ENCODE measurements around the gene CLMP. TPM values are rescaled to one million over a fixed set of nuclear protein-coding genes. Genes with fewer than 3 reads are reported as not detected.

Gene CLMP
- total and polyA plus RNA-seq, 4 donors, result 0.12 to 1.3 (median 0.35) TPM

DNA sequence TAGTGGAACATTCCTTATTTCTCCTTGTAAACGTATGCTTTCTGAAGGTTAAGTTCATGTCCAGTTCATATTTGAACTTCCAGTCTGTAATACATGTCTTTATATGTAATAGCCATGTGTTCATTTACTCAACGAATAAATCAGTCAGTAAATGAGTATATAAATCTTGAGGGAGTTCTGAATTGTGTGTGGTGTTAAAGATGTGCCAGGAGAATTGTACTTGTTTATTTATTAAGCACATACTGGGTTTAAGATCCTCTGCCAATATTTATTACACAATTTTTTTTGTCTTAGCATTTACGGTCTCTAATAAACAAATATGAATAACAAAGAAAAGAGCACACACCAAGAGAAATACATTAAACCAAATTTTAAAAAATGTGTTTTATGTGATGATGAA lies 26.5 kb upstream of the CLMP start:
- H3K27ac ChIP-seq (ENCODE audit: low read depth in 1 of 2, low read length in 2 of 2), result no peak overlapping the region
- H3K9me3 ChIP-seq (ENCODE audit: control insufficient read depth in 4 of 4, low read length in 3 of 4), result peaks cover 0 to 8% (median 2%) of the 10 kb centered on the region in 4 donors
- no peaks in the 10 kb centered on the region for H3K36me3 ChIP-seq (ENCODE audit: control insufficient read depth in 4 of 4, insufficient read depth in 3 of 4, low read depth in 1 of 4, low read length in 3 of 4)
- H3K4me3 ChIP-seq (ENCODE audit: low read depth in 1 of 3, low read length in 3 of 3), result no peak overlapping the region
- H3K9ac ChIP-seq (ENCODE audit: low read depth in 1 of 2, low read length in 2 of 2), result no peak overlapping the region
- peaks cover 0 to 2% (median 0%) of the 10 kb centered on the region in 4 donors for H3K27me3 ChIP-seq (ENCODE audit: control insufficient read depth in 4 of 4, insufficient read depth in 4 of 4, low read length in 3 of 4)
- no peak for DNase-seq (ENCODE audit: low spot score)
- no peak for TF ChIP-seq RAD21 (IDR thresholded peaks at IDR 0.05)
- TF ChIP-seq SP1 (IDR thresholded peaks at IDR 0.05), result no peak
- TF ChIP-seq, protein P1, sequence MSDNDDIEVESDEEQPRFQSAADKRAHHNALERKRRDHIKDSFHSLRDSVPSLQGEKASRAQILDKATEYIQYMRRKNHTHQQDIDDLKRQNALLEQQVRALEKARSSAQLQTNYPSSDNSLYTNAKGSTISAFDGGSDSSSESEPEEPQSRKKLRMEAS (IDR thresholded peaks at IDR 0.05), result no peak
- no peak for TF ChIP-seq HNF4G (IDR thresholded peaks at IDR 0.05)
- TF ChIP-seq, protein P2, sequence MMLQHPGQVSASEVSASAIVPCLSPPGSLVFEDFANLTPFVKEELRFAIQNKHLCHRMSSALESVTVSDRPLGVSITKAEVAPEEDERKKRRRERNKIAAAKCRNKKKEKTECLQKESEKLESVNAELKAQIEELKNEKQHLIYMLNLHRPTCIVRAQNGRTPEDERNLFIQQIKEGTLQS (IDR thresholded peaks at IDR 0.05), result no peak
- TF ChIP-seq EGR1 (IDR thresholded peaks at IDR 0.05; ENCODE audit: low read depth in 2 of 2), result no peak
- TF ChIP-seq, protein P3, sequence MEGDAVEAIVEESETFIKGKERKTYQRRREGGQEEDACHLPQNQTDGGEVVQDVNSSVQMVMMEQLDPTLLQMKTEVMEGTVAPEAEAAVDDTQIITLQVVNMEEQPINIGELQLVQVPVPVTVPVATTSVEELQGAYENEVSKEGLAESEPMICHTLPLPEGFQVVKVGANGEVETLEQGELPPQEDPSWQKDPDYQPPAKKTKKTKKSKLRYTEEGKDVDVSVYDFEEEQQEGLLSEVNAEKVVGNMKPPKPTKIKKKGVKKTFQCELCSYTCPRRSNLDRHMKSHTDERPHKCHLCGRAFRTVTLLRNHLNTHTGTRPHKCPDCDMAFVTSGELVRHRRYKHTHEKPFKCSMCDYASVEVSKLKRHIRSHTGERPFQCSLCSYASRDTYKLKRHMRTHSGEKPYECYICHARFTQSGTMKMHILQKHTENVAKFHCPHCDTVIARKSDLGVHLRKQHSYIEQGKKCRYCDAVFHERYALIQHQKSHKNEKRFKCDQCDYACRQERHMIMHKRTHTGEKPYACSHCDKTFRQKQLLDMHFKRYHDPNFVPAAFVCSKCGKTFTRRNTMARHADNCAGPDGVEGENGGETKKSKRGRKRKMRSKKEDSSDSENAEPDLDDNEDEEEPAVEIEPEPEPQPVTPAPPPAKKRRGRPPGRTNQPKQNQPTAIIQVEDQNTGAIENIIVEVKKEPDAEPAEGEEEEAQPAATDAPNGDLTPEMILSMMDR (IDR thresholded peaks at IDR 0.05; ENCODE audit: low read depth, low read length, missing input control), result no peak
- no peak for TF ChIP-seq FOXA1 (IDR thresholded peaks at IDR 0.05)
- TF ChIP-seq RXRA (IDR thresholded peaks at IDR 0.05), result no peak
- TF ChIP-seq JUND (IDR thresholded peaks at IDR 0.05), result no peak
- TF ChIP-seq TAF1 (conservative IDR thresholded peaks at IDR 0.05), result no peak
- no peak for TF ChIP-seq YY1 (IDR thresholded peaks at IDR 0.05)
- no peak for TF ChIP-seq HNF4A (conservative IDR thresholded peaks at IDR 0.05)
- TF ChIP-seq FOXA2 (IDR thresholded peaks at IDR 0.05), result no peak
- no peak for TF ChIP-seq GABPA (IDR thresholded peaks at IDR 0.05 in 1 of 2, conservative IDR thresholded peaks at IDR 0.05 in 1 of 2)
- no peak for TF ChIP-seq NR2F2 (IDR thresholded peaks at IDR 0.05)
- TF ChIP-seq, protein P4, sequence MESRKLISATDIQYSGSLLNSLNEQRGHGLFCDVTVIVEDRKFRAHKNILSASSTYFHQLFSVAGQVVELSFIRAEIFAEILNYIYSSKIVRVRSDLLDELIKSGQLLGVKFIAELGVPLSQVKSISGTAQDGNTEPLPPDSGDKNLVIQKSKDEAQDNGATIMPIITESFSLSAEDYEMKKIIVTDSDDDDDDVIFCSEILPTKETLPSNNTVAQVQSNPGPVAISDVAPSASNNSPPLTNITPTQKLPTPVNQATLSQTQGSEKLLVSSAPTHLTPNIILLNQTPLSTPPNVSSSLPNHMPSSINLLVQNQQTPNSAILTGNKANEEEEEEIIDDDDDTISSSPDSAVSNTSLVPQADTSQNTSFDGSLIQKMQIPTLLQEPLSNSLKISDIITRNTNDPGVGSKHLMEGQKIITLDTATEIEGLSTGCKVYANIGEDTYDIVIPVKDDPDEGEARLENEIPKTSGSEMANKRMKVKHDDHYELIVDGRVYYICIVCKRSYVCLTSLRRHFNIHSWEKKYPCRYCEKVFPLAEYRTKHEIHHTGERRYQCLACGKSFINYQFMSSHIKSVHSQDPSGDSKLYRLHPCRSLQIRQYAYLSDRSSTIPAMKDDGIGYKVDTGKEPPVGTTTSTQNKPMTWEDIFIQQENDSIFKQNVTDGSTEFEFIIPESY (IDR thresholded peaks at IDR 0.05), result no peak
- TF ChIP-seq, protein P5, sequence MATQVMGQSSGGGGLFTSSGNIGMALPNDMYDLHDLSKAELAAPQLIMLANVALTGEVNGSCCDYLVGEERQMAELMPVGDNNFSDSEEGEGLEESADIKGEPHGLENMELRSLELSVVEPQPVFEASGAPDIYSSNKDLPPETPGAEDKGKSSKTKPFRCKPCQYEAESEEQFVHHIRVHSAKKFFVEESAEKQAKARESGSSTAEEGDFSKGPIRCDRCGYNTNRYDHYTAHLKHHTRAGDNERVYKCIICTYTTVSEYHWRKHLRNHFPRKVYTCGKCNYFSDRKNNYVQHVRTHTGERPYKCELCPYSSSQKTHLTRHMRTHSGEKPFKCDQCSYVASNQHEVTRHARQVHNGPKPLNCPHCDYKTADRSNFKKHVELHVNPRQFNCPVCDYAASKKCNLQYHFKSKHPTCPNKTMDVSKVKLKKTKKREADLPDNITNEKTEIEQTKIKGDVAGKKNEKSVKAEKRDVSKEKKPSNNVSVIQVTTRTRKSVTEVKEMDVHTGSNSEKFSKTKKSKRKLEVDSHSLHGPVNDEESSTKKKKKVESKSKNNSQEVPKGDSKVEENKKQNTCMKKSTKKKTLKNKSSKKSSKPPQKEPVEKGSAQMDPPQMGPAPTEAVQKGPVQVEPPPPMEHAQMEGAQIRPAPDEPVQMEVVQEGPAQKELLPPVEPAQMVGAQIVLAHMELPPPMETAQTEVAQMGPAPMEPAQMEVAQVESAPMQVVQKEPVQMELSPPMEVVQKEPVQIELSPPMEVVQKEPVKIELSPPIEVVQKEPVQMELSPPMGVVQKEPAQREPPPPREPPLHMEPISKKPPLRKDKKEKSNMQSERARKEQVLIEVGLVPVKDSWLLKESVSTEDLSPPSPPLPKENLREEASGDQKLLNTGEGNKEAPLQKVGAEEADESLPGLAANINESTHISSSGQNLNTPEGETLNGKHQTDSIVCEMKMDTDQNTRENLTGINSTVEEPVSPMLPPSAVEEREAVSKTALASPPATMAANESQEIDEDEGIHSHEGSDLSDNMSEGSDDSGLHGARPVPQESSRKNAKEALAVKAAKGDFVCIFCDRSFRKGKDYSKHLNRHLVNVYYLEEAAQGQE (IDR thresholded peaks at IDR 0.05), result no peak
- 70% methylated on average over 3 of the region's 3 CpGs for WGBS
- H3K4me1 ChIP-seq (ENCODE audit: control insufficient read depth in 4 of 4, insufficient read depth in 4 of 4, low read length in 3 of 4), result no peaks in the 10 kb centered on the region
